ENCODE results near the gene CTSL.
A peak's percentile ranks its signal among the peaks of the same experiment; 100 is the strongest.
"Not testable (repeated sequence)": the region's sequence is repeated elsewhere in the genome, so short reads cannot be mapped to it uniquely, and the experiment has no call there.

CTSL gene

DNA sequence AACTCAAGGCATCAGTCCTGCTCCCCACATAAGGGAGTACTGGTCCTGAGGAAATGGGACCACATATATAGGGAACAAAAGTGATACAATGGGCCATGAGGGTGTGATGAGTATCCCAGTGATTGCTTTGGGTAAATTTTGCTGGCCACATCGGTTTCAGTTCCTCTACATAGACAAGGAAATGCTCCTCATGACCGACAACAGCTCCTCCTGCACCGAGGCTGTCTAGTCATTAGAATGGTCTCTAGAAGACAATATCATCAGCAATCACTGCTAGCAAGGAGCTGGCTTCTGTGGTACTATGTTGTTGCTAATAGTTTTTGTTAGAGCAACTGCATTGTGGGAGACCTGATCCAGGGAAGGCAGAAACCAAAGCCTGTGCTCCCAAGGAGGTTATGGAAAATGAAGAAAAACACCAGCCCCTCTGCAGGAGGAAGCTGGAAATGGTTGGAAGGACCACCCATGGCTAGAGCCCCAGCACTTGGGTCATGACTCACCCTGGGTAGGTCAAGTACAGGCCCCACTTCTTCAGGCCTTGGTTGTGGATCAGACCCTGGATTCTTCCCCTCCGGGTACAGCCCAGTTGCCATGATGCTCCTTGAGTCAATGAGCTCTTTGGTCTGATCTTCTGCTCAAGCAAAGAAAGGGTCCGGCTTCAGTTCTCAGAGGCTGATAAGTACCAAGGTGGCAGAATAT lies 3.4 kb upstream of the CTSL start:
- DNase-seq (ENCODE audit: low spot score) = peak; percentile 62

DNA sequence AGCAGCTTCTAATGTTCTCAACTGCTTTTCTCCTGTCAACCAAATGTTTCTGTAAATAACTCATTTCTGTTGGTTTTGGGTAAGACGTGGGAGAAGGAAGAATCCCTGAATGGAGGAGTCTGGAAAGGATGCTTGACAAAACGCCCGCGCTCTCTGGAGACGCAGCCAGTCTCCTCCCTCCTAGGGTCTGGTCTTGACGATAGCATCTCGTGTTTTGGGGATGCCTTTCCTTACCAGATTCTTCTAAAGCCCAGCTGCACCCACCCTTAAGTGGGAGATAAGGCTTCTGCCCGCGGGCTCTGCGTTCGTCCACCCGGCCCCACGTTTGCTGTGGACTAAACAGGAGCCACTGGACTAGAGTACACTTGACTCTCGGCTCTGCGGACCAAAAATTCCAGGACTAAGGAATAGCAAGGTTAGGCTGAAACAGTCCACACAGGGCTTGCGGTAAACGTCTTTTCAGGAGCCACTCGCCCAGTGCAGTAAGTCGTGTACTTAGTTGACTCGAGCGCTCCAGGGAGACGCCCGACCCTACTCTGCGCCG lies 491 bp upstream of the CTSL start:
- peak; percentile 48 for DNase-seq (ENCODE audit: low spot score)

DNA sequence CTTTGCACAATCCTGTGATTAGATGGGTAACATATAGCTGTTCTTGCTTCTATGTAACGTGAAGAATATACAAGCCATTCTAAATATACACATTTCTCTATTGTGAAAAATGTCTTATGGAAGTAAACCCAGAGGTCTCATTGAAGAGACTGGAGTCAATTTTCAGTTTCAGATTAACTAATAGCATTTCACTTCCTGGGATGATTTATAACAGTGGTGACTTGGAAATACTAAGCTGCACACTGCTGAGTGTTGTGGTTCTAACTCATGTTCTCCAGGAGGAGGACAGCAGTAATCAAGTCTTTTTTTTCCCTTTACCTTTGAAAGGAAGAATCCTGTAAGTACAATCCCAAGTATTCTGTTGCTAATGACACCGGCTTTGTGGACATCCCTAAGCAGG lies 3.3 kb downstream of the CTSL start:
- DNase-seq (ENCODE audit: low spot score) = no peak

DNA sequence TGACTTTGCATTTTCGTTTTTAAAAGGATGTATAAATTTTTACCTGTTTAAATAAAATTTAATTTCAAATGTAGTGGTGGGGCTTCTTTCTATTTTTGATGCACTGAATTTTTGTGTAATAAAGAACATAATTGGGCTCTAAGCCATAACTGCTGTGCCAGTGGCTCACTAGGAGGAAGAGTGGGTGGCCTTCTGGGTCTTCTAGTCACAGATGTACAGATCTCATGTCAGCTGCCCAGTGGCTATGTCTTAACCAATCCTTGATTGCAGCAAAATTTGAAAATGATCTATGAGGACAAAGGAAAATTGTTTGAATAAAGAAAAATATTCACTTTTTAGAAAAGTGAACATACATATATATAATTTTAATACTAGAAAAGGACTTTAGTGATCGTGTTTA lies 5.4 kb downstream of the CTSL start:
- DNase-seq (ENCODE audit: low spot score) = no peak

DNA sequence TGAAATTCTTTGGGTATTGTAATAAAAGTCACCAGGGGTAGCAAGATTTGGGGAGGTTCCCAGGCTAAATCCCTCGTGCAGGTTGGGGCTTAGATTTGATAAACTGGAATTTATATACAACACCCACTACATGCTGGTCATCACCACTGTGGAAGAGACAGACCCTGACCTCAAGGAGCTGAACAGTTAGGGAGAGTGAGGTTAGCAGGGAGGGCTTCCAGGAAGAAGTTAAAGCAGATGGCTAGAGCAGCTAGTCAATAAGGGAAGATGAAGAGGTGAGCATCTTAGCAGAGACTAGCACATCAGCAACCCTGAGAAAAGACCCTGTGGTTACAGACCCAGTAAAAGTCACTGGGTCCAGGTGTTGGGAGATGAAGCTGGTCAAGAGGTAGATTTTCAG lies 6.4 kb downstream of the CTSL start:
- DNase-seq (ENCODE audit: low spot score) = no peak

DNA sequence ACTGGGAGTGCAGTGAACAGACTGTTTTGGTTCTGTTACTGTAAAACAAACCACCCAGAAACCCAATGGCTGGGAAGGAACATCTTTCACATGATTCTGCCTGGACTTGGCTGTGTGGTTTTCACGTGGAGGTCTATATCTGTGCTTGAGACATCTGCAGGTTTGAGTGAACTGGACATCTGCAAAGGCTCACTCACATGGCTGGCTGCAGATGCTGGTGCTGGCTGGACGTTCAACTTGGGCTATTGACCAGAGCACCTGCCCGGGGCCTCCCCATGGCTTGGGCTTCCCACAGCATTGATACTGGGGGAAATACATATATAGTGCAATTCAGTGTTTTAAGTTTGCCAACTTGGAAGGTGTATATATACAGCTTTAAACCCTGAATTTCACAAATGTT lies 6.8 kb downstream of the CTSL start:
- no peak for DNase-seq (ENCODE audit: low spot score)

DNA sequence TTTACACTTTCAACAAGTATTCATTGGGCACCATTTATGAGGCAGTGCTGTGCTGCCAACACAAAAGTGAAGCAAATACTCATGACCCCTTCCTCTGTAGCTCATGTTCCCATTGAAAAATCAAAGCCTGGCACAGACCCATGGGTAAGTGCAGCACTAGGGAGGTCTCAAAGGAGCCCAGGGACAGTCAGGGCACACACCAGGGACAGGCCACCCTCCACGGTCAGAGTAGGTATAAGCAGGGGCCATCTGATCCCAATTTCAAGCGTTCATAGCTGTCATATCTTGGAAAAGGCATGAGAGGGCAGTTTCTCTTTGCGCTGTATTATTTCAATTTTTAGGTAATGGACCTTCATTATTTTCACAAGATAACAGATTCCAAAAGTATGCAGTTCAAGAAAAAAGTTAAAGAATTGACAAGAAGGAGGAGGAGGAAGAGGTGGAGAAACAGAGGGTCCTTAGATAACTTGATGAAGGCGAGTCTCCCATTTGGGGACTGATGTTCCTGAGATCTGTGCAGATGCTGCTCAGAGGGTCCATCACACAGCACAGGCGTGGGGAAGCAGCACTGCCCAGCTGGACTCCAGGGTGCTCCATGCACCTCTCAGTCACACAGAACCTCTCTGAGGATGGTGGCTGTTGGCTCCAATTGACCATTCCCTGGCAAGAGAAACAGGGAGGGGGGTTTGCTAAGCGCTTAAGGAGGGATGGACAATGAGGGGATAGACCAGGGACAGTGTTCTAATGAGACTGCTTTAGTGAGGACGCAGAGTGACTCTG lies 7.5 kb downstream of the CTSL start:
- no peak for DNase-seq (ENCODE audit: low spot score)

DNA sequence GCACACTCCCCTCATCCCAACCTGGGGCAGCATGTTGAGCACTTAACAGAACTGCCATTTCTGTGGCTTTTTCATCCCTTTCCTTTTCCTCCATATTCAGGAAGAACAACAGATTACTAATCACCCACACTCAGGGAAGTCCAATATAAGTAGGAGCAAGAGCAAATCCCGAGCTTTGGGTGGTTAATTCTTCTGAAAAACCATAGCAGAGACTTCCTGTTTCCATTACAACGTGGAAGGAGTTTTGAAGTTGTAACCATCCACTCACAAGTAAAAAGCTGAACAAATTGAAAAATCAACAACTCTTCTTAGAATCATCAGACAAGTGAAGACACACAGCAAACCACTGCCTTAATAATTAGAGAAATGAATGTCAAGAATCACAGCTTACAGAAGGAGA lies 8.2 kb downstream of the CTSL start:
- no peak for DNase-seq (ENCODE audit: low spot score)

DNA sequence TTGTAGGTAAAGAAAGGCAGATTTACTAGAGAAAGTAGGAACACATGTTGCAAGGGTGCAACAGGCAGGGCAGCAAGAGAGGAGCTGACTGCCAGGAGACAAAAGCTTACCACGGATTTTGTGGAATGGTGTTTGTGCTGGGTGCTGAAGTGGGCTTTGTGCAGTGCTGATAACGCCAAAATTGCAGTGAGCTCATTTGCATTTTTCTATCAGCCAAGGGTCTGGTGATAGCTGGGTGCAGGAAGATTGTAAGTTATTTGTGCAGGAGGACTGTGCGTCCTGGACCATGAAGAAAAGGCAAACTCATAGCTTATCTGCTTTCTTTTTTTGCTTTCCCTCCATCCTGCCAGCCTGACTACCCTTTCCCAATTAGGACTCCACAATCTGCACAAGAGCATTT lies 13.6 kb downstream of the CTSL start:
- DNase-seq (ENCODE audit: low spot score) = no peak

DNA sequence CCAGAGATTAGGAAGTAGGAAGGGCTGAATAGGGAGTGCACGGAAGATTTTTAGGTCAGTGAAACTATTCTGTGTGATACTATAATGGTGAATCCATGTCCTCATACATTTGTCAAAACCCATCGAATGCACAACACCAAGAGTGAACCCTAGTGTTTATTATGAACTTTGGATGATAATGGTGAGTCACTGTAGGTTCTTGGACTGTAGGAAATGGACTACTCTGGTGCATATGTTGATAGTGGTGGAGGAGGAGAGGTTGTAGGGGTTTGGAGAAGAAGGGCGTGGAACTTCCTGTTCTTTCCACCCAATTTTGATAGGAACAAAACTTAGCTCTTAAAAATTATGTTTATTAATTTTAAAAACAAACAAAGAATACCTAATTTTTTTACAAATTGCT lies 14.3 kb downstream of the CTSL start:
- DNase-seq (ENCODE audit: low spot score) = no peak

DNA sequence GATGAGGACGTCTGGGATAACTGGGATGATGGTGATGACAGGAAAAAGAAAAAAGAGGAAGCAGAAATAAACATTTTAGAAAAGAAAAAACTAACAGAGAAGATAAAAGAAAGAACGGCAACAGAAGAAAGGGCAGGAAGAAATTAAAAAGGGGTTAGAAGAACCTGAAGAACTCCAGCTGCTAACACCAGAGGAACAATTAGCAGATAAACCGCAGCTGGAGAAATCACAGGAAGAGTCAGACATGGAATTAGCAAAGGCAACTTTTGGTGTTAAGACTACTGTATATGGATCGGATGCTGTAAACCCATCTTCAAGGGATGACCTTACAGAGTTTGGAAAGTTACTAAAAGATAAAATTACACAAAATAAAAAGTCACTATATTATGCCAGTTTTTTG lies 15.4 kb downstream of the CTSL start:
- DNase-seq (ENCODE audit: low spot score) = no peak

DNA sequence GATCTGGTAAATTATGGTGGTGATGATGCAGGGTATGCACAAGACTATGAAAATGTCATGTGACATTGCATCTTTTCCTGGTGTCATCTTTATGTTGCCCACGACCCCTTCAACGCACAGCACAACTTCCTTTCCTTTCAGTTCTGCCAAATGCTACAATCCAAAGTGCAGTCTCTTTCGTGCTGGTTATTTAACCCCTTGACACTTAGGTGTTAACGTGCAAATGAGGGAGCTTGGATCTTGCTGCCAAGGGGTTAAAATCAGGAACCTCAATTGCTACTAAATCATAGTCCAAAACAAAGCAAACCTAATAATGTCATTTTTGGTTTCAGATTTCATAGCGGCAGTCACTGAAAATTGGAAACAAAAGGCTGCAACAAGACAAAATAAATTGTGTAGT lies 16.0 kb downstream of the CTSL start:
- DNase-seq (ENCODE audit: low spot score) = no peak

DNA sequence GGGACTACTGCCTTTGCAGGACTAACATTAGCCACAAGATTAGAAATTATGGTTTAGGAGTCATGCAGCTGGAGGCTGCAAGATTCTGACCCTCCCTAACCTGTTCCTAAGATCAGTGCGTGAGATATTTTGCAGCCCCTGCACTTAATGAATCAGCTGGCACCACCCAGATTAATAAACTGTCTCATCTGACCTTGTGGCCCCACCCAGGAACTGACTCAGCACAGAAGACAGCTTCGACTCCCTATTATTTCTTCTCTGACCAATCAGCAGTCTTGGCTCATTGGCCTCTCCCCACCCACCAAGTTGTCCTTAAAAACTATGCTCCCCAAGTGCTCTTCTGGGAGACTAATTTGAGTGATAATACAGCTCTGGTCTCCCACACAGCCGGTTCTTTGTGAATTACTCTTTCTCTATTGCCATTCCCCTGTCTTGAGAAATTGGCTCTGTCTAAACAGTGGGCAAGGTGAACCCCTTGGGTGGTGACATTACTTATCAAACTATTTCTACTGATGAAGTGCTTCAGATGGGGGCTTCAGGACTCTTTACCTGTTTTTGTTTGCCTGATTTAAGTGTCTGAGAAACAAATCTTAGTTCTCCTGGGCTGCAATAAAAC lies 17.0 kb downstream of the CTSL start:
- DNase-seq (ENCODE audit: low spot score) = no peak

DNA sequence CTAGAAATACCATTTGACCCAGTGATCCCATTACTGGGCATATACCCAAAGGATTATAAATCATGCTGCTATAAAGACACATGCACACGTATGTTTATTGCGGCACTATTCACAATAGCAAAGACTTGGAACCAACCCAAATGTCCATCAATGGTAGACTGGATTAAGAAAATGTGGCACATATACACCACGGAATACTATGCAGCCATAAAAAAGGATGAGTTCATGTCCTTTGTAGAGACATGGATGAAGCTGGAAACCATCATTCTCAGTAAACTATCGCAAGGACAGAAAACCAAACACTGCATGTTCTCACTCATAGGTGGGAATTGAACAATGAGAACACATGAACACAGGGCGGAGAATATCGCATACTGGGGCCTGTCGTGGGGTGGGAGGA lies 18.3 kb downstream of the CTSL start:
- not testable (repeated sequence) for DNase-seq (ENCODE audit: low spot score)

DNA sequence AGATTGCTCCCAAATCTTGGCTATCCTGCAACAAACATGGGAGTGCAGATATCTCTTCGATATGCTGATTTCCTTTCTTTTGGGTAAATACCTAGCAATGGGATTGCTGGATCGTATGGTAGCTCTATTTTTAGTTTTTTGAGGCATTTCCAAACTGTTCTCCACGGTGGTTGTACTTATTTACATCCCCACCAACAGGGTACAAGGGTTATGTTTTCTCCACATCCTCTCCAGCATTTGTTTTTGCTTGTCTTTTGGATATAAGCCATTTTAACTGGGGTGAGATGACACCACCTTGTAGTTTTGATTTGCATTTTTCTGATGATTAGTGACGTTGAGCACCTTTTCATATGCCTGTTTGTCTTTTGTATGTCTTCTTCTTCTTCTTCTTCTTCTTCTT lies 20.3 kb downstream of the CTSL start:
- no peak for DNase-seq (ENCODE audit: low spot score)

DNA sequence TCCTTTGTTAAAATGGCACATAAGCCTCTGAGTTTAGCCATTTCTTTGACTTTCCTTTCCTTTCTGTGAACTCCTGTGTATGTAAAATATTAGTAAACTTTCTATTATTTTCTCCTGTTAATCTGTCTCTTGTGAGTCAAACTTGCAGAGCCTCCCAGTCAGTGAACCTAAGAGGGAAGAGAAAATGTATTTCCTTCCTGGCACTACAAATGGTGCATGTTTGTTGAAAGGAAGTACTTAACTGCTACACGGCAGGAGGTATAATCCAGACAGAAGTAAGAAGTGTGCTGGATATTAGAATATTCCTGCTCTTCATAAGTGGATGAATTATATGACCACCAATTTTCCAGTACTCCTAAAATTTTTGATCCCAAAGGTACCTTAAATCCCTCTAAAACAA lies 23.0 kb downstream of the CTSL start:
- no peak for DNase-seq (ENCODE audit: low spot score)

DNA sequence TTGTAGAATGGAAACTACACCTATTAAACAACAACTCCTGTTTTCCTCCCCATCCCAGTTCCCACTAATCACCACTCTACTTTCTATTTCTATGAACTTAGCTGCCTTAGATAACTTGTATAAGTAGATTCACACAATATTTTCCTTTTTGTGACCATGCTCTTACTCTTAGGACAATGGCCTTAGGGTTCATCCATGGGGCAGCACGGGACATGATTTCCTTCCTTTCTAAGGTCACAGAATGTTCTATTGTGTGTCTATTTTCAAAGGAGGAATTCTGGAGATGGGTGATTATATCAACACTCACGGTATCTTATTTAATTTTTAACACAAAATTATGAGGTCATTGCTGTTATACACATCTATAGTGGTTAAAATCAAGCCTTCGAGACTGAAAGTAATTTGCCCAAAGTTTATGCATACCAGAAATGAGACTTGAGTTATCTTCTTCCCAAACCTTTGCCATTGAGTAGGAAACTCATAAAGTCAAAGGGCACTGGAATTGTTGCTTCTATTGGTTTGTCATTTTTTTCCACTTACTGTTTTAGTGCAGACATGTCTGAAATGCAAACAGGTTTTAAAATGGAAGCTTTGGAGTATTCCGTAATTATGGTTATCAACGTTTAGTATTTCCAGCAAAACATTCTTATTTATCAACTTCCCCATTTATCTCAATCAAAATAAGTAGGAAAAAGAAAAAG lies 23.6 kb downstream of the CTSL start:
- no peak for DNase-seq (ENCODE audit: low spot score)

DNA sequence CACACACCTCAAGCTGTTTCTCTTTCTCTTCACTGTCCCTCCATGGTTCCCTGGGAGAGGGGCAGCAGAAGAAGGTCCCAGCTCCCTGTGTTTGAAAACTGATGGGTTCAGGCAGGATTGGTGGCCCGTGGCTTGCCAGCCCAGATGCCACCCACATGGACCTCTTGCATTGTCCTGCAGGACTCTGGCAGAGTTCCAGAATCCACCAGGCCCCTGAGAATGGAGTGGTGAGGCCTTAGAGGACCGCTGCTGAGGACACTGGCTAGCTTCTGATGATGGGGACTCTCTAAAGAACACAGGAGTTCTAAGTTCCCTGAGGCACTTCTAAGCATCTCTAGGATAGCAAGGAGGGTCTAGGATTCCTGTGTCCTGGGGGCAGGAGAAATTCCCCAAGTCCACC lies 24.8 kb downstream of the CTSL start:
- DNase-seq (ENCODE audit: low spot score) = no peak

DNA sequence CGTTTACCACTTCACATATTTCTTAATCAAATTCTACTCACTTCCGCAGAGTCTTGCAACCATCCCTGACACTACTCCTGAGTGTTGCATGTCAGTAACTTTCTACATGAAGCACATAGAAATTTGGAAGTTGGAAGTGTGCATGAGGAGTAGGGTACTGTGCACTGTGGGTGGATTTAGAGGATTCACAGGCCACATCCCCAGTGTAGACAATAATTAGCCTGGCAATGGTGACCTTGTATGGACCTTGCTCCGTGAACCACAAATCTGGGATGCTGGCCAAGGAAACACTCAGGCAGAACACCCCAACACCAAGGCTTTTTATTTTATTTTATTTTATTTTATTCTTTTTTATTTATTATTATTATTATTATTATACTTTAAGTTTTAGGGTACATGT lies 25.5 kb downstream of the CTSL start:
- DNase-seq (ENCODE audit: low spot score) = no peak

DNA sequence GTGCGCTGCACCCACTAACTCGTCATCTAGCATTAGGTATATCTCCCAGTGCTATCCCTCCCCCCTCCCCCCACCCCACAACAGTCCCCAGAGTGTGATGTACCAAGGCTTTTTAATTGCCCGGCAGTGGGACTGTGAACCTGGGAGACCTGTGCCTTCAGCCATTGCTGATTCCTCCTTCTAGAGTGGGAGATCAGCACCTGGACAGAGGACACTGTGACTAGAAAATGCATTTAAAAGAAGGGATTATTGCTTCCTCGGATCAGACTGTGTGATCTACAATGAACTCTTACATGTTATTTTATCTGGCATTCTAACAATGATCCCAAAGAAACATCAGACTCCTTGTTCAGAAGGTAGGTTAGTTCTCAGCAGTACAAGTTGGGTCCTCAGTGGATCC lies 25.9 kb downstream of the CTSL start:
- no peak for DNase-seq (ENCODE audit: low spot score)

DNA sequence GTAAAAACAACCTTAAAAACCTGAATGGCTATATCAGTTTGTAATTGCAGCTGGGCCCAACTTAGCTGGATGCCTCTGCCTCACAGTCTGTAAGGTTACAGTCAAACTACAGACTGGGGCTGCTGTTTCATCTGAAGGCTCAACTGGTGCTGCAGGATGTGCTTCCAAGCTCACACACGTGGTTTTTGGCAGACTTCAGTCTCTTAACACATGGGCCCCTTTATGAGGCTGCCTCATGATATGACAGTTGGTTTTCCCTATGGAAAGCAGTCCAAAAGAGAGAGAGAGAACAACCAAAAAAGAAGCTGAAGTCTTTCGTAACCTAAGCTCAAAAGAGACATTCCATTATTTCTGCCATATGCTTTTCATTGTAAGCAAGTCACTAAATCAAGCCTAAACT lies 27.4 kb downstream of the CTSL start:
- DNase-seq (ENCODE audit: low spot score) = no peak

DNA sequence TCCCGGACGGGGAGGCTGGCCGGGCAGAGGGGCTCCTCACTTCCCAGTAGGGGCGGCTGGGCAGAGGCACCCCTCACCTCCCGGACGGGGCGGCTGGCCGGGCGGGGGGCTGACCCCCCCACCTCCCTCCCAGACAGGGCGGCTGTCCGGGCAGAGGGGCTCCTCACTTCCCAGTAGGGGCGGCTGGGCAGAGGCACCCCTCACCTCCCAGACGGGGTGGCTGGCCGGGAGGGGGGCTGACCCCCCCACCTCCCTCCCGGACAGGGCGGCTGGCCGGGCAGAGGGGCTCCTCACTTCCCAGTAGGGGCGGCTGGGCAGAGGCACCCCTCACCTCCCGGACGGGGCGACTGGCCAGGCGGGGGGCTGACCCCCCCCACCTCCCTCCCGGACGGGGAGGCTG lies 32.4 kb downstream of the CTSL start:
- not testable (repeated sequence) for DNase-seq (ENCODE audit: low spot score)

DNA sequence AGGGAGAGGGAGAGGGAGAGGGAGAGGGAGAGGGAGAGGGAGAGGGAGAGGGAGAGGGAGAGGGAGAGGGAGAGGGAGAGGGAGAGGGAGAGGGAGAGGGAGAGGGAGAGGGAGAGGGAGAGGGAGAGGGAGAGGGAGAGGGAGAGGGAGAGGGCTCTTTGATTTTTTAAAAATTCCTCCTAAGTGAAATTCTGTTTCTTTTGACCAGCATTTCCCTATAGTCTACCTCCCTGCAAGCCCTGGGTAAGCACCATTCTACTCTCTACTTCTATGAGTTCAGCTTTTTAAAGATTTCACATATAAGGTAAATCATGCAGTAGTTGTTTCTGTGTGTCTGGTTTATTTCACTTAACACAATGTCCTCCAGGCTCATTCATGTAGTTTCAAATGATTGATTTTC lies 34.1 kb downstream of the CTSL start:
- not testable (repeated sequence) for DNase-seq (ENCODE audit: low spot score)
